Measurements from ENCODE around the gene JKAMP. TPM values are rescaled to one million over a fixed set of nuclear protein-coding genes. Genes with fewer than 3 reads are reported as not detected.

Gene JKAMP
- total and polyA plus RNA-seq, 2 donors from 2014 or later = 40.4 to 48.3 TPM

DNA sequence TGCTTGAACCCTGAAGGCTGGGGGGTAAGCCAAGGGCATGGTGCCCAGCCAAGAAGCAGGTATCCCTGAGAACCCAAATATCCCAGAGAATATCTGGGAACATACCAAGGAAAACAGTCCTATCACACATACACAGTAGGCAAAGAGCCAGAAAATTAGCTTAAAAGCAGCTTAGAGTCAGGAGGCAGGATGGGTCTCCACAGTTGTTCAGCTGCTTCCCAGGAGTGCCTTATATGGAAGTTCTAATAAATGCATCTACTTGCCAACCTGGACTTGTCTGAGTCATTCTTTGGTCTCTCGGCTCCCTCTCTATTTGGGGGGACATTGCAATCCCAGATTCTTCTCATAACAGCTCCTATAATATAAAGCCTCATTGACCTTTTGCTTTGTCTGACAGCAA, 10.1 kb upstream of the JKAMP start:
- Histone ChIP-seq H3K4me3 (ENCODE audit: low read length in 3 of 3) (no peak overlapping the region), H3K27me3 (ENCODE audit: control insufficient read depth, insufficient read depth, low read length) (no peaks in the 10 kb centered on the region), H3K4me1 (ENCODE audit: control insufficient read depth in 2 of 3, insufficient read depth in 2 of 3, low read depth in 1 of 3, low read length in 3 of 3) (no peaks in the 10 kb centered on the region), H3K27ac (ENCODE audit: low read depth in 2 of 2, low read length in 2 of 2) (no peak overlapping the region), H3K36me3 (ENCODE audit: control insufficient read depth in 2 of 3, insufficient read depth in 3 of 3, low read length in 3 of 3) (peaks cover 2 to 32% (median 21%) of the 10 kb centered on the region in 3 donors), H3K9me3 (ENCODE audit: control insufficient read depth in 2 of 3, insufficient read depth in 1 of 3, low read length in 3 of 3) (no peaks in the 10 kb centered on the region), H3K9ac (ENCODE audit: low read length in 3 of 3) (no peak overlapping the region)
- intact Hi-C loops (cut with DNase I) = no loop called here
- DNase-seq (no peak), FAIRE-seq (no peak)
- TF ChIP-seq, protein P1, sequence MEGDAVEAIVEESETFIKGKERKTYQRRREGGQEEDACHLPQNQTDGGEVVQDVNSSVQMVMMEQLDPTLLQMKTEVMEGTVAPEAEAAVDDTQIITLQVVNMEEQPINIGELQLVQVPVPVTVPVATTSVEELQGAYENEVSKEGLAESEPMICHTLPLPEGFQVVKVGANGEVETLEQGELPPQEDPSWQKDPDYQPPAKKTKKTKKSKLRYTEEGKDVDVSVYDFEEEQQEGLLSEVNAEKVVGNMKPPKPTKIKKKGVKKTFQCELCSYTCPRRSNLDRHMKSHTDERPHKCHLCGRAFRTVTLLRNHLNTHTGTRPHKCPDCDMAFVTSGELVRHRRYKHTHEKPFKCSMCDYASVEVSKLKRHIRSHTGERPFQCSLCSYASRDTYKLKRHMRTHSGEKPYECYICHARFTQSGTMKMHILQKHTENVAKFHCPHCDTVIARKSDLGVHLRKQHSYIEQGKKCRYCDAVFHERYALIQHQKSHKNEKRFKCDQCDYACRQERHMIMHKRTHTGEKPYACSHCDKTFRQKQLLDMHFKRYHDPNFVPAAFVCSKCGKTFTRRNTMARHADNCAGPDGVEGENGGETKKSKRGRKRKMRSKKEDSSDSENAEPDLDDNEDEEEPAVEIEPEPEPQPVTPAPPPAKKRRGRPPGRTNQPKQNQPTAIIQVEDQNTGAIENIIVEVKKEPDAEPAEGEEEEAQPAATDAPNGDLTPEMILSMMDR (IDR thresholded peaks at IDR 0.05; ENCODE audit: borderline replicate concordance, extremely low read depth, insufficient read depth) = no peak

DNA sequence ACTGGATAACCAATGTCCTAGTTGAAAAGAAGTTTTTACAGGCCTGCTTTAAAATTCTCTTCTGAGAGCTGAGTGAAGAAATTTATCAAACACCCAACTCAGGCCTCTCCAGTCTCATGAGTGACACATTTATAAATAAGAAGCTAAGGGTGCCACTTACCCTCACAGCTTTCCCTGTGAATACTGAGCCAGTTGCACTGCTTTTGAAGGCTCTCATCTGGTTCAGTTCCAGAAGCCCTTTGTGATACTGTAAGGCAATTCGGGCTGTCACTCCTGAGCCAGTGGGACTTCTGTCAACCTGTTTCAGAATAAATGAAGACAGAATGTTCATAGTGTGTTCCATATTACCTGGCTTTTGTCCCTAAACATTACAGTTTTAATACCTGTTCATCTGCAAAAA, 8.6 kb upstream of the JKAMP start:
- DNase-seq = no peak

DNA sequence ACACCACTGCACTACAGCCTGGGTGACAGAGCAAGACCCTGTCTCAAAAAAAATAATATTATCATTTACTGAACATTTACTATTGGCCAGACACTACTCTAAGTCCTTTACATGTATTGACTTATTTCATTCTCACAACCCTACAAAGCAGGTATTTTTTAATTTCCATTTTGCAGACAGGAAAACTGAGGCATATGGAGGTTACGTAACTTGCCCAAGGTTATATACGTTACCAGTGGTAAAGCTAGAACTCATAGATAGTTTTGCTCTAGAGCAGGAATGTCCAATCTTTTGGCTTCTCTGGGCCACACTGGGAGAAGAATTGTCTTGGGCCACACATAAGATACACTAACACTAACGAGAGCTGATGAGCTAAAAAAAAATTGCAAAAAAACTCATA, 5.8 kb upstream of the JKAMP start:
- FAIRE-seq (no peak), DNase-seq (no peak)
- Histone ChIP-seq H3K27ac (ENCODE audit: low read depth in 2 of 2, low read length in 2 of 2) (no peak overlapping the region), H3K4me1 (ENCODE audit: control insufficient read depth in 2 of 3, insufficient read depth in 2 of 3, low read depth in 1 of 3, low read length in 3 of 3) (peaks cover 0 to 17% (median 10%) of the 10 kb centered on the region in 3 donors), H3K4me3 (ENCODE audit: low read length in 3 of 3) (no peak overlapping the region), H3K9ac (ENCODE audit: low read length in 3 of 3) (no peak overlapping the region), H3K9me3 (ENCODE audit: control insufficient read depth in 2 of 3, insufficient read depth in 1 of 3, low read length in 3 of 3) (no peaks in the 10 kb centered on the region), H3K36me3 (ENCODE audit: control insufficient read depth in 2 of 3, insufficient read depth in 3 of 3, low read length in 3 of 3) (peaks cover 2 to 15% (median 15%) of the 10 kb centered on the region in 3 donors), H3K27me3 (ENCODE audit: control insufficient read depth, insufficient read depth, low read length) (no peaks in the 10 kb centered on the region)
- TF ChIP-seq, protein P1 (IDR thresholded peaks at IDR 0.05; ENCODE audit: borderline replicate concordance, extremely low read depth, insufficient read depth) = no peak
- intact Hi-C loops (cut with DNase I) = no loop called here

More for the DNA sequence above, 8.6 kb upstream of the JKAMP start:
- Histone ChIP-seq H3K27ac (ENCODE audit: low read depth in 2 of 2, low read length in 2 of 2) (no peak overlapping the region), H3K36me3 (ENCODE audit: control insufficient read depth in 2 of 3, insufficient read depth in 3 of 3, low read length in 3 of 3) (peaks cover 2 to 22% (median 21%) of the 10 kb centered on the region in 3 donors), H3K9ac (ENCODE audit: low read length in 3 of 3) (no peak overlapping the region), H3K4me3 (ENCODE audit: low read length in 3 of 3) (no peak overlapping the region), H3K4me1 (ENCODE audit: control insufficient read depth in 2 of 3, insufficient read depth in 2 of 3, low read depth in 1 of 3, low read length in 3 of 3) (peaks cover 0 to 3% (median 0%) of the 10 kb centered on the region in 3 donors), H3K27me3 (ENCODE audit: control insufficient read depth, insufficient read depth, low read length) (no peaks in the 10 kb centered on the region), H3K9me3 (ENCODE audit: control insufficient read depth in 2 of 3, insufficient read depth in 1 of 3, low read length in 3 of 3) (no peaks in the 10 kb centered on the region)
- FAIRE-seq = no peak
- intact Hi-C loops (cut with DNase I) = no loop called here
- TF ChIP-seq, protein P1 (IDR thresholded peaks at IDR 0.05; ENCODE audit: borderline replicate concordance, extremely low read depth, insufficient read depth) = no peak

DNA sequence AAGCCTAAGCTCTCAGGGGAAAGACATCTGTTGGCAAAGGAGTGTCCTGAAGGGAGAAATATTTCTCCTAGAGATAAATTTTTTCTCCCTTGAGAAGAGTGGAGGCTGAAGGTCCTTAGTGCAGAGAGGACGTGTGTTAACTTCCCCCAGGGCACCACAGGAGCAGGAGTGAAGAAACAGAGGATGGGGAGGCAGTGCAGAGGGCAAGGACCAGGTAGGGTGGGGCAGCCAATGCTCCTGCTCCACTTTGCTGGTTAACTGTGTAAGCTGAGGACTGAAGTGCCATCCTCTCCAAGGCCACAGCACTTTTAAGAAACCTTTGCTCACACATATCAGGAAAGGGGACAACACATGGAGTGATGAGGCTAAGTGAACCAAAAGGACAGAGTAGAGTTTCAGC, 4.2 kb upstream of the JKAMP start:
- FAIRE-seq (no peak), DNase-seq (no peak)
- H3K9ac ChIP-seq (ENCODE audit: low read length in 3 of 3) = no peak overlapping the region
- peak overlapping the region in 2 of 3 donors; percentile 2 to 84 for H3K4me3 ChIP-seq (ENCODE audit: low read length in 3 of 3)
- H3K36me3 ChIP-seq (ENCODE audit: control insufficient read depth in 2 of 3, insufficient read depth in 3 of 3, low read length in 3 of 3) = peaks cover 0 to 15% (median 7%) of the 10 kb centered on the region in 3 donors
- H3K27ac ChIP-seq (ENCODE audit: low read depth in 2 of 2, low read length in 2 of 2) = no peak overlapping the region
- H3K27me3 ChIP-seq (ENCODE audit: control insufficient read depth, insufficient read depth, low read length) = no peaks in the 10 kb centered on the region
- intact Hi-C loops (cut with DNase I) = no loop called here
- H3K4me1 ChIP-seq (ENCODE audit: control insufficient read depth in 2 of 3, insufficient read depth in 2 of 3, low read depth in 1 of 3, low read length in 3 of 3) = peaks cover 0 to 18% (median 11%) of the 10 kb centered on the region in 3 donors
- no peaks in the 10 kb centered on the region for H3K9me3 ChIP-seq (ENCODE audit: control insufficient read depth in 2 of 3, insufficient read depth in 1 of 3, low read length in 3 of 3)
- TF ChIP-seq, protein P1 (IDR thresholded peaks at IDR 0.05; ENCODE audit: borderline replicate concordance, extremely low read depth, insufficient read depth) = no peak

Data from kidney (tissue), 14 donors.